Body of pancreas (tissue), 4 donors: Measurements from ENCODE around the gene MAML3.

ENCODE experiments used
- POLR2A ChIP-seq, 3 donors: fragments of 450-650 bp; IDR thresholded peaks; one replicate each; pipeline ENCODE4 v1.6.1; 2016; ENCODE audit warnings: antibody characterized with exemption in 3 of 3, mild to moderate bottlenecking in 2 of 3
- TF ChIP-seq, protein P1 (sequence below), 7 experiments: fragments of 450-650 bp in 4 of 7; fragments of 200-600 bp in 3 of 7; sonication (generic) in 3 of 7; IDR thresholded peaks; one replicate each; pipeline ENCODE4 v1.5.1; 2016 to 2019; ENCODE audit warnings: antibody characterized with exemption in 7 of 7

DNA sequence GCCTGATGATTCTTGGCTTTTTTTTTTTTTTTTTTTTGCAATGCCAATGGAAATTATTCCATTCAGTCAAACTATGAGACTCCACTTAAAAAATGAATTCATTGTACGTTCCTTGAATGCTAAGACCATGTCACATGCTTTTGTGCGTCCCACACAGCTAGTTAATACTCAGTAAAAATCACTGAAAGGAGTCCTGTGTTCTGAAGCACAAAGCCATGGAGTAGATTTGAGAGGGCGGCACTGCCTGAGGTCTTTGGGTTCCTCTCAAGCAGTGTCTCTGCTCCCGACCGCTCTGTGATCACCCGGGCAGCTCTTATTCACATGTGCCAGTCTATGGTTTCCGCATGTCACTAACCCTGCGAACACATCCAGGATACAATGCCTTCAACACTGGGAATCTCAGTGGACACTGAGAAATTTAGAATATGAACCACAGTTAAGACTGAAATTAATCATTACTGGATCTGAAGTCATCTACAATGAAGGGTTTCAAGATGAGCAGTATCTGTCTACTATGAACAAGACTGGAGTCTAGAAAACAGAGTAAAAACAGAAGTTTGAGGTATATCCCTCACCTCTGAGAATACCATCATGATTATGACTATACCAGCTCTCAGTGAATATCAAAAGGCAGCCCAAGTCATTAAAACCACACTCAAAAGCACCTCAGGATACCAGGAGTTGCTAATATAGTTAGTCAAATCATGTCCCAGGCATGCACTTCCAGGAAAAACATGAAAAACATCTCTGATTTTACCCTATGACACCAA lies 295.4 kb downstream of the MAML3 start:
- TF ChIP-seq, protein P1, sequence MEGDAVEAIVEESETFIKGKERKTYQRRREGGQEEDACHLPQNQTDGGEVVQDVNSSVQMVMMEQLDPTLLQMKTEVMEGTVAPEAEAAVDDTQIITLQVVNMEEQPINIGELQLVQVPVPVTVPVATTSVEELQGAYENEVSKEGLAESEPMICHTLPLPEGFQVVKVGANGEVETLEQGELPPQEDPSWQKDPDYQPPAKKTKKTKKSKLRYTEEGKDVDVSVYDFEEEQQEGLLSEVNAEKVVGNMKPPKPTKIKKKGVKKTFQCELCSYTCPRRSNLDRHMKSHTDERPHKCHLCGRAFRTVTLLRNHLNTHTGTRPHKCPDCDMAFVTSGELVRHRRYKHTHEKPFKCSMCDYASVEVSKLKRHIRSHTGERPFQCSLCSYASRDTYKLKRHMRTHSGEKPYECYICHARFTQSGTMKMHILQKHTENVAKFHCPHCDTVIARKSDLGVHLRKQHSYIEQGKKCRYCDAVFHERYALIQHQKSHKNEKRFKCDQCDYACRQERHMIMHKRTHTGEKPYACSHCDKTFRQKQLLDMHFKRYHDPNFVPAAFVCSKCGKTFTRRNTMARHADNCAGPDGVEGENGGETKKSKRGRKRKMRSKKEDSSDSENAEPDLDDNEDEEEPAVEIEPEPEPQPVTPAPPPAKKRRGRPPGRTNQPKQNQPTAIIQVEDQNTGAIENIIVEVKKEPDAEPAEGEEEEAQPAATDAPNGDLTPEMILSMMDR (IDR thresholded peaks at IDR 0.05): no peak
- no peak for TF ChIP-seq POLR2A (IDR thresholded peaks at IDR 0.05)
